ENCODE results near the gene FAM181B. TPM values are rescaled to one million over a fixed set of nuclear protein-coding genes. Genes with fewer than 3 reads are reported as not detected.

Gene FAM181B
- polyA plus RNA-seq, 1 donor (not counting 4 experiments of a cell fraction or from before 2014, with no cell fraction given): 0.01 TPM

DNA sequence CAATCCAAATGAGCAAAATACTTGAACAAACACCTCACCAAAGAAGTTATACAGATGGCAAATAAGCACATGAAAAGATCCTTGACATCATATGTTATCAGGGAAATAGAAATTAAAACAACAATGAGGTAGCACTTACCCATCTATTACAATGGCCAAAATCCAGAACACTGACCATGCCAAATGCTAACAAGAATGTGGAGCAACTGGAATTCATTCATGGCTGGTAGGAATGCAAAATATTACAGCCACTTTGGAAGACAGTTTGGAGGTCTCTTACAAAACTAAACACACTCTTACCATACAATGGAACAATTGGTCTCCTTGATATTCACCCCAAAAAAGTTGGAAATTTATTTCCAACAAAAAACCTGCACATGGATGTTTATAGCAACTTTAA is 19.1 kb upstream of the FAM181B start:
- H3K27ac ChIP-seq (ENCODE audit: control insufficient read depth, insufficient read depth, low read length): no peak overlapping the region
- DNase-seq (ENCODE audit: low read depth, low spot score) (no peak), FAIRE-seq (no peak)
- H3K27me3 ChIP-seq (ENCODE audit: control insufficient read depth, extremely low read depth, insufficient read depth, low read length): no peaks in the 10 kb centered on the region
- dilution Hi-C loops (cut with MboI; ENCODE audit: extremely low pct_ligation_motif_present, low sequenced_read_pairs): no loop called here
- TF ChIP-seq EZH2 (IDR thresholded peaks at IDR 0.05; ENCODE audit: low read length): no peak
- TF ChIP-seq, protein P1, sequence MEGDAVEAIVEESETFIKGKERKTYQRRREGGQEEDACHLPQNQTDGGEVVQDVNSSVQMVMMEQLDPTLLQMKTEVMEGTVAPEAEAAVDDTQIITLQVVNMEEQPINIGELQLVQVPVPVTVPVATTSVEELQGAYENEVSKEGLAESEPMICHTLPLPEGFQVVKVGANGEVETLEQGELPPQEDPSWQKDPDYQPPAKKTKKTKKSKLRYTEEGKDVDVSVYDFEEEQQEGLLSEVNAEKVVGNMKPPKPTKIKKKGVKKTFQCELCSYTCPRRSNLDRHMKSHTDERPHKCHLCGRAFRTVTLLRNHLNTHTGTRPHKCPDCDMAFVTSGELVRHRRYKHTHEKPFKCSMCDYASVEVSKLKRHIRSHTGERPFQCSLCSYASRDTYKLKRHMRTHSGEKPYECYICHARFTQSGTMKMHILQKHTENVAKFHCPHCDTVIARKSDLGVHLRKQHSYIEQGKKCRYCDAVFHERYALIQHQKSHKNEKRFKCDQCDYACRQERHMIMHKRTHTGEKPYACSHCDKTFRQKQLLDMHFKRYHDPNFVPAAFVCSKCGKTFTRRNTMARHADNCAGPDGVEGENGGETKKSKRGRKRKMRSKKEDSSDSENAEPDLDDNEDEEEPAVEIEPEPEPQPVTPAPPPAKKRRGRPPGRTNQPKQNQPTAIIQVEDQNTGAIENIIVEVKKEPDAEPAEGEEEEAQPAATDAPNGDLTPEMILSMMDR (optimal IDR thresholded peaks at IDR 0.05 in 1 of 3, IDR thresholded peaks at IDR 0.05 in 1 of 3, conservative IDR thresholded peaks at IDR 0.05 in 1 of 3; ENCODE audit: extremely low read depth in 1 of 3, insufficient read depth in 2 of 3, low read length in 3 of 3): no peak
- H4K20me1 ChIP-seq (ENCODE audit: control insufficient read depth, extremely low read depth, insufficient read depth, low read length): no peaks in the 10 kb centered on the region
- no peaks in the 10 kb centered on the region for H3K79me2 ChIP-seq (ENCODE audit: control insufficient read depth, insufficient read depth, low read length)
- no peak overlapping the region for H3K9ac ChIP-seq (ENCODE audit: control insufficient read depth, extremely low read depth, insufficient read depth, low read length)
- H2AFZ ChIP-seq (ENCODE audit: control insufficient read depth, low read length): no peak overlapping the region
- H3K9me1 ChIP-seq (ENCODE audit: control insufficient read depth, extremely low read depth, insufficient read depth, low read length): no peaks in the 10 kb centered on the region
- H3K4me3 ChIP-seq (ENCODE audit: control insufficient read depth in 2 of 3, extremely low read depth in 1 of 3, insufficient read depth in 2 of 3, low read depth in 1 of 3, low read length in 3 of 3): no peak overlapping the region
- no peaks in the 10 kb centered on the region for H3K9me3 ChIP-seq (ENCODE audit: control insufficient read depth, low read depth, low read length)
- no peaks in the 10 kb centered on the region for H3K36me3 ChIP-seq (ENCODE audit: control insufficient read depth in 2 of 2, extremely low read depth in 1 of 2, insufficient read depth in 2 of 2, low read length in 2 of 2)
- no peak overlapping the region for H3K4me2 ChIP-seq (ENCODE audit: control insufficient read depth, extremely low read depth, insufficient read depth, low read depth, low read length)
- peaks cover 2% of the 10 kb centered on the region for H3K4me1 ChIP-seq (ENCODE audit: control insufficient read depth, extremely low read depth, insufficient read depth, low read length)

- Histone ChIP-seq H3K27me3 (ENCODE audit: control insufficient read depth, extremely low read depth, insufficient read depth, low read length) (no peaks in the 10 kb centered on the region), H3K36me3 (ENCODE audit: control insufficient read depth in 2 of 2, extremely low read depth in 1 of 2, insufficient read depth in 2 of 2, low read length in 2 of 2) (no peaks in the 10 kb centered on the region), H3K4me1 (ENCODE audit: control insufficient read depth, extremely low read depth, insufficient read depth, low read length) (peaks cover 15% of the 10 kb centered on the region), H2AFZ (ENCODE audit: control insufficient read depth, low read length) (no peak overlapping the region), H4K20me1 (ENCODE audit: control insufficient read depth, extremely low read depth, insufficient read depth, low read length) (no peaks in the 10 kb centered on the region), H3K27ac (ENCODE audit: control insufficient read depth, insufficient read depth, low read length) (no peak overlapping the region), H3K79me2 (ENCODE audit: control insufficient read depth, insufficient read depth, low read length) (no peaks in the 10 kb centered on the region), H3K9me3 (ENCODE audit: control insufficient read depth, low read depth, low read length) (no peaks in the 10 kb centered on the region), H3K9me1 (ENCODE audit: control insufficient read depth, extremely low read depth, insufficient read depth, low read length) (no peaks in the 10 kb centered on the region), H3K4me2 (ENCODE audit: control insufficient read depth, extremely low read depth, insufficient read depth, low read depth, low read length) (no peak overlapping the region), H3K4me3 (ENCODE audit: control insufficient read depth in 2 of 3, extremely low read depth in 1 of 3, insufficient read depth in 2 of 3, low read depth in 1 of 3, low read length in 3 of 3) (no peak overlapping the region), H3K9ac (ENCODE audit: control insufficient read depth, extremely low read depth, insufficient read depth, low read length) (no peak overlapping the region)
- no peak for TF ChIP-seq EZH2 (IDR thresholded peaks at IDR 0.05; ENCODE audit: low read length)
- TF ChIP-seq, protein P1 (optimal IDR thresholded peaks at IDR 0.05 in 1 of 3, IDR thresholded peaks at IDR 0.05 in 1 of 3, conservative IDR thresholded peaks at IDR 0.05 in 1 of 3; ENCODE audit: extremely low read depth in 1 of 3, insufficient read depth in 2 of 3, low read length in 3 of 3): no peak
- DNase-seq (ENCODE audit: low read depth, low spot score): no peak
- no peak for FAIRE-seq
- dilution Hi-C loops (cut with MboI; ENCODE audit: extremely low pct_ligation_motif_present, low sequenced_read_pairs): no loop called here
Measured at GRCh38 chr11:82750643-82751139, 17.0 kb upstream of the FAM181B start.
